GM21737 (cell line): ENCODE results near the gene AMBN.
"Not testable (repeated sequence)": the region's sequence is repeated elsewhere in the genome, so short reads cannot be mapped to it uniquely, and the experiment has no call there.

Source experiments
- ATAC-seq: cut with Tn5 transposase; IDR thresholded peaks from one replicate; pipeline ENCODE4 v1.9.1; 2021; ENCODE audit warnings: mild to moderate bottlenecking, moderate library complexity; ENCODE audit not compliant: unreplicated experiment

Gene AMBN

DNA sequence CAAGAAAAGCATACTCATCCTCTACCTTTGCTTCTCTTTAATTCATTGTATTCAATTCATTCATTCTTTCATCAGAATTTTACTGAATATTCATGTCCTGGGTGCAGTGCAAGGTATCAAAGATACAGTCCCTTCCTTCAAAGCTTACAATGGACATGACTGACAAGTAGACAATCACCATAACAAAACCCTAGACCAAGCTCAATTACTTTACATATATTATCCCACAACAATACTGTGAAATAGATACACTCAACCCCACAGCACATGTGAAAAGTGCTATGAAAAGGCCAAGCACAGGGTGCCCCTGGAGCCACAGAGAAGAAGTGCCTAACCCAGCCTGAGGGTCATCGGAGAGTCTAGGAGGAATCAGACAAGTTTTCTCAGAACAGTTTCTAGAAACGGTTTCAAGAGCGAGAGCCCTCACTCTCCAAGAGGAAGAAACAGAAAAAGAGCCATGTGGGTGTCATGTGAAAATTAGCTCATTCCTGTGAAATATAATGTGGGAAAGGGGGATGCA is 15.3 kb downstream of the AMBN start:
- no peak for ATAC-seq

DNA sequence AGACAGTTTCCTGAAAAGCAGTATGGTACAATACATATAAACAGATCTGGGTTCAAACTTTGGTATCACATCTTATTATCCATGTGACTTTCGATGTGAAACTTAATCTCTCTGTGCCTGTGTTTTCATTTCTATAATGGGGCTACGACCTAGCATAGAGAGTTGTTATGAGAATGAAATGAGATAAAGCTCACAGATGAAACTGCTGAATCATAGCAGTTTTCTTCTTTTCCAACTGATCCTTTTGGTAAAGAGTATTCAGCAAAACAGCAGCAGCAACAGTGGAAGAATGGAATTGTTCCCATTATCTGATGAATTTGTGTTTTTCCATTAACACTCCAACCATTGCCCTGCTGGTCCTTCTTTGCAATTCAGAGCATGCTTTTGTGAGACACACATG is 16.3 kb downstream of the AMBN start:
- no peak for ATAC-seq

DNA sequence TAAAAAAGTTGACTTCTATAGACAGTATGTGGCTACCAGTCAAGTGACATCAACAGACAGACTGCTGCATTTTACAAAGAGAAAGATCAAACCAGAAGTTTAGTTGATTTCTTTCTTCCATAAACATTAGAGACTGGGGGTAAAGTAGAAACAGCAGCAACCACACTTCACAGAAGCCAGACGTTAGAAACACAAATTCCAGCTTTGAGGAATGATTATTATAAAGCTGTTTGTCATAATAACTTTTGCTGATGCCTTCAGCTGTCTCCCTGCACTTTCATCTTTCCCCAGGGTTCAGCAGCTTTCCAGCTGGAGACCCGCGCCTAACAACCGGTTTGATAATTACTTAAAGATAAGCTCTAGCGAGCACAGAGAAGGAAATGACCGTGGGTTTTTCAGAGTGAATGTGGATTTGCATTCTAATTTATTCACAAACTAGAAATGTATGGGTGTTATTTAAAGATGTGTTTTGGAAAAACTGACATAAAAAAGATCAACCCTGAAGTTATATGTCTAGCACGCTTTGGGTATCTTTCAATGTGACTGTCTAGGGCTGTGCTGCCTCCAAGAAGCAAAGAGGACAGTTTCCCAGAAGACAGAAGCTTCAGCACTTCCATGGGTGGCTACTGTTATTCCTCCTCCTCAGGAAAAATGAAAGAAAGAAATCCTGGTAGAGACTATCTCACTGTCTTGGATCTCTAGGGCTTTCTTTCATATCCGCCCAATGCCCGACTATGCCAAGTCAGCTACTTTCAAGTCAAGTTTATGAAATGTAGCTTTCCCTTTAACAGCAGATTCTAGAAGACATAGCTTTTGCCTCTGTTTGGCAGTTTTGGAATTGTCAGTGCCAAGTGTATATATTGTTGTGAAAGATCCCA is 21.5 kb downstream of the AMBN start:
- ATAC-seq: peak; percentile 63

- ATAC-seq: no peak
Observed at GRCh38 chr4:70614184-70614555, 22.1 kb downstream of the AMBN start.

DNA sequence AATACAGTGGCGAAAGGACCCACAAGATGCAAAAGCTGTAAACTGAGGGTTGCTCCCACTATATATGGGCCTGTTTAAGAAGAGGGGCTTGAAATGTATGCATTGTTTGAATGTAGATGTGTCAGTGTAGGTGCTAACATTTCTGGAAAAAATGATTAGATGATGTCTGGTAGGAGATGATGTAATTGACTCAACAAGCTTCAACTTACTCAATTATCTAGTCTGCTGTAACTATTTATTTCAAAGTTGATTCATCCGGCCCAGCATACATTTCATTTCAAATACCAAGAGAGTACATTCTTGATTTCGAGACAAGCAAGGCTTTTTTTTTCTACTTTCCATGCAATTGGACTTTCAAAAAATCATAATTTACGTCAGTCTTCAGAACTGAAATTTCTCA is 27.2 kb downstream of the AMBN start:
- ATAC-seq: no peak

GRCh38 chr4:70619778-70620177 is 27.7 kb downstream of the AMBN start:
- no peak for ATAC-seq

- ATAC-seq: no peak
Observed at GRCh38 chr4:70623323-70623722, 31.3 kb downstream of the AMBN start.

DNA sequence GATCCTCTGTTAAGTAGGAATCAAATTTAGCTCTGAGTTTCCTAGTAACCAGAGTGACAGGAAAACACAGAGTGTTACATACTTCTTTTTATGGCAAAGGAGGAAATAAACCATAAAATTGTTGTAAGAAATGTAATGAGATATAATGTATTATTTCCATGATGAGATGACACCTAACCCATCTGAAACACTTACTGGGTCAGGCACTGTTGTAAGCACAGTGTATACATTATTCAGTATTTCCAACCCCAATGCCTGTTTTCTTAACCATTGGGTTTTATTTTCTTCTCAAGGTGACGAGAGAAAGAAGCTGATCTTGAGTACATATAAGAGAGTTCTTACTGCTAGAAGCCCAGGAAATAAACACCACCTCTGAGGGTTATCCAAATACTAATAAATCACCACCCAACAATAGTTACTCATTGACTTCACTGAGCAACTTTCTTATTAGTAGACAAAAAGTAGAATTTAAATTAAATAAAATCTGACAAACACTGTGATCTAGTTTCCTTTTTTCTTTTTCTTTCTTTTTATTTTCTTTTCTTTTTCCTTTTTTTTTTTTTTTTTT is 32.3 kb downstream of the AMBN start:
- ATAC-seq: no peak

- no peak for ATAC-seq
Observed at GRCh38 chr4:70627620-70628019, 35.6 kb downstream of the AMBN start.

GRCh38 chr4:70628444-70628843 is 36.4 kb downstream of the AMBN start, which contains the start of gene ENAM:
Gene ENAM, plus strand, starts transcription at chr4:70628744. Its CDS starts 757 bp downstream, at chr4:70629501.
- no peak for ATAC-seq

GRCh38 chr4:70629469-70630090 is 37.5 kb downstream of the AMBN start:
- ATAC-seq: no peak

DNA sequence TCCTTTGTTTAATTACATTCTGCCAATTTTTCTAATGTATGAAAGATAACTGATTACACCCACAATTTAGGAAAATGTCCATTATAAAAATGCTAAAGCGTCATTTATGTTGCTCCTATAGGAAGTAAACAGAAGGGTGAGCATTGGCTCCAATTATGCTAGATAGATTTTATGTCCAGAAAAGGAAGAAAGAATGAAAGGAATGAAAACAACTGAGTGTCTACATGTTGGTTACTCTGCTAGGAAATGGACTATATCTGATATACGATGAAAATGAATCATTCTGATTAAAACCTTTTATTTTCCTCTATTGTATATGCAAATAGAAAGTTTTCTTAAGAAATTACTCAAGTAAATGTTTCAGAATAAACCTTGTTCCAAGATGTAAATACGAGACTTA is 38.1 kb downstream of the AMBN start:
- ATAC-seq: no peak

- no peak for ATAC-seq
Observed at GRCh38 chr4:70632028-70632427, 40.0 kb downstream of the AMBN start.

DNA sequence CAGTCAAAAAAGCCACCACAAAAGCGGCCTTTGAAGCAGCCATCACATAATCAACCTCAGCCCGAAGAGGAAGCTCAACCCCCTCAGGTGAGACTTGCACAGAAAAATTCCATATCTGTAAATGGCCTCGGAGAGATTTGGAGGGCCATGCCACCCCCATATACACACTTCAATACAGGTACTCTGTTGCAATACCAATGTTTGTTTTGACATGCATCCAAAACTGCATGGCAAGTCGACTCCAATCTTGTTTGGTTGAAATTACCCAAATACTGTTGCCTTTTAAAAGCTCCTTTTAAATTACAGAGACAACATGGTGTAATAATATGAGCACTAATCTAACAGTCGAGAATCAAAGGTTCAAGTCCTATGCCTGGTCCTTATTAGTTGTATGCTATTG is 42.4 kb downstream of the AMBN start:
- ATAC-seq: no peak

DNA sequence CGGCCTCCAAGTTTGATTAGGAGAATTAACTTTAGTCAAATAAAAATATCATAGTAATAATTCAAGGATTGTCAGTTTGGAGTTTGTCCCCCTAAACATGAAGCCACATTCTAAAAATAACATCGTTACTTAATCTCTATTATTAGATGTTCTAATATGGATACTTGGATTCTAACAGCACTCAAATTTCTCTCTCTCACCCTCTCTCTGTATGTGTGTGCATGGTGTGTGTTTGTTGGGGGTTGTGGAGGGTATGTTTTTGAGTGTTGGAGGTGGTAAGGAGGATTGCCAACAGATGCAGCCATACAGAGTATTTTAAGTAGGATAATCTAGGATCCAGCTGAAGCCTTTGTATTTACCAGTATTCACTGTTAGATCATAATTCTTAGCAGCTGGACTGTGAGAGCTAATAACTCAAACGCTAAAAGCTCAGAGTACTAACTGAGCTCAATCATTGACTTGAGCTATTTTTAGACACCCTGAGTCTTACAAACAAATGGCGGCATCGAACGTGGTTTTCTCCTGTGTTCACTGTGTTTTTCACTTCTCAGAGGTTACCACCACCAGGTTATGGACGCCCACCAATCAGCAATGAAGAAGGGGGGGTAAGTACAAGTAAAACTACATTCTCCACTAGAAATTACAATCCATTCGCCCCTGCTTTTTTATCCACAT is 45.3 kb downstream of the AMBN start:
- ATAC-seq: no peak

GRCh38 chr4:70640192-70640591 is 48.1 kb downstream of the AMBN start:
- no peak for ATAC-seq

DNA sequence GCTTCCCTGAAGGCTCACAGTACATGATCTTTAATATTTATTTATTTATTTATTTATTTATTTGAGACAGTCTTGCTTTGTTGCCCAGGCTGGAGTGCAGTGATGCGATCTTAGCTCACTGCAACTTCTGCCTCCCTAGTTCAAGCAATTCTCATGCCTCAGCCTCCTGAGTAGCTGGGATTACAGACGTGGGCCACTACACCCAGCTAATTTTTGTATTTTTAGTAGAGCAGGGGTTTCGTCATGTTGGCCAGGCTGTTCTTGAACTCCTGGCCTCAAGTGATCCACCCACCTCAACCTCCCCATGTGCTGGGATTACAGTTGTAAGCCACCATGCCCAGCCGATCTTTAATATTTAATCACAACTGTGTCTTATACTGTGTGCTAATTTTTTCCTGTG is 58.7 kb downstream of the AMBN start:
- not testable (repeated sequence) for ATAC-seq

DNA sequence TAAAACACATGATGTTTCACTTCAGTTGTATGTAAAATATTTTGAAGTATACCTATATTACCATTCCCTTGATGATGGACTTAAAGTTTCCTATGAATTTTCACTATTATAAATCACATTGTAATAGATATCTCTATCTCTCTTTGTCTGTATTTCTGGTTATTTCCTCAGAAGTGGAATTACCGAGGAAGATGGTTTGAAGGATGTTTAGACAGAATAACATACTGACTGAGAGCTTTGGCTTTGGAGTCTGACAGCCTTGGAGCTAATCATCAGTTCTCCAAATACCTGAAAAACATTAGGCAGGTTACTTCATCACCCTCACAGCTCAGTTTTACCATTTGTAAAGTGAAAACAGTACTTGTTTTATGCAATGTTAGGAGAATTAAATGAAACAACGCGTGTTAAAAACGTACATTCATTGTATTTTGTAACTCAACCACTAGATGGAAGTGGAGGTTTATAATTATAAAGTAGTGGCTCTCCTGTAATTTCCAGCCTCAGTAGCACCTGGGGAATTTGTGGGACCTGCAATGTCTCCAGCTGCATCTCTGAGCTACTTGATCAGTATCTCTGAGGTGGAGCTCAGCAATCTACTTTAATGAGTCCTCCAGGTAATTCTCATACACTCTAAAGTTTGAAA is 59.9 kb downstream of the AMBN start:
- ATAC-seq: no peak

- ATAC-seq: no peak
Observed at GRCh38 chr4:70654605-70655011, 62.6 kb downstream of the AMBN start.
